HG03159 (cell line): Measurements from ENCODE around the gene DONSON.

Source experiments
- ATAC-seq: cut with Tn5 transposase; IDR thresholded peaks from one replicate; pipeline ENCODE4 v1.9.1; 2021; ENCODE audit warnings: mild to moderate bottlenecking, moderate library complexity; ENCODE audit not compliant: unreplicated experiment

The DONSON gene

GRCh38 chr21:33541756-33542639 lies 46.5 kb downstream of the DONSON start, which contains the start of gene GART:
Gene GART, minus strand, starts transcription at chr21:33542117. Its CDS starts 2,802 bp downstream, at chr21:33539315.
- peak; percentile 55 for ATAC-seq

- no peak for ATAC-seq
Observed at GRCh38 chr21:33541105-33541711, 47.3 kb downstream of the DONSON start.

- no peak for ATAC-seq
Observed at GRCh38 chr21:33540711-33541104, 47.8 kb downstream of the DONSON start.

- ATAC-seq, result no peak
Observed at GRCh38 chr21:33539616-33540015, 48.9 kb downstream of the DONSON start.

GRCh38 chr21:33537212-33537611 lies 51.3 kb downstream of the DONSON start:
- no peak for ATAC-seq

GRCh38 chr21:33531007-33531406 lies 57.5 kb downstream of the DONSON start:
- no peak for ATAC-seq
